Measurements from ENCODE around the gene ZNF10. TPM values are rescaled to one million over a fixed set of nuclear protein-coding genes. Genes with fewer than 3 reads are reported as not detected.

The ZNF10 gene
- total RNA-seq (2012; rRNA removed), result 5.3 and 6.1 TPM in 2 replicates
- polyA plus RNA-seq (2012; rRNA removed), result 3.3 and 4.1 TPM in 2 replicates
- 1.3 and 1.7 TPM in 2 replicates for polyA plus RNA-seq (2012; cell fraction: cytosol; rRNA removed)
- 4.3 and 21.3 TPM in 2 replicates for polyA plus RNA-seq (2012; cell fraction: nucleus; rRNA removed; ENCODE audit: low replicate concordance)
- percentile 65 among the genes with signal in this experiment for Bru-seq, nascent RNA
- percentile 74 among the genes with signal in this experiment for BruChase-seq, experiment 1, labeled RNA remaining after a 6-hour chase
- BruChase-seq, experiment 2, labeled RNA remaining after a 2-hour chase, result percentile 87 among the genes with signal in this experiment
- long read RNA-seq, partial matches to known transcripts, result 0 of 6 reads
- long read RNA-seq, other reads (novel, unspliced or antisense), result 6 of 6 reads

DNA sequence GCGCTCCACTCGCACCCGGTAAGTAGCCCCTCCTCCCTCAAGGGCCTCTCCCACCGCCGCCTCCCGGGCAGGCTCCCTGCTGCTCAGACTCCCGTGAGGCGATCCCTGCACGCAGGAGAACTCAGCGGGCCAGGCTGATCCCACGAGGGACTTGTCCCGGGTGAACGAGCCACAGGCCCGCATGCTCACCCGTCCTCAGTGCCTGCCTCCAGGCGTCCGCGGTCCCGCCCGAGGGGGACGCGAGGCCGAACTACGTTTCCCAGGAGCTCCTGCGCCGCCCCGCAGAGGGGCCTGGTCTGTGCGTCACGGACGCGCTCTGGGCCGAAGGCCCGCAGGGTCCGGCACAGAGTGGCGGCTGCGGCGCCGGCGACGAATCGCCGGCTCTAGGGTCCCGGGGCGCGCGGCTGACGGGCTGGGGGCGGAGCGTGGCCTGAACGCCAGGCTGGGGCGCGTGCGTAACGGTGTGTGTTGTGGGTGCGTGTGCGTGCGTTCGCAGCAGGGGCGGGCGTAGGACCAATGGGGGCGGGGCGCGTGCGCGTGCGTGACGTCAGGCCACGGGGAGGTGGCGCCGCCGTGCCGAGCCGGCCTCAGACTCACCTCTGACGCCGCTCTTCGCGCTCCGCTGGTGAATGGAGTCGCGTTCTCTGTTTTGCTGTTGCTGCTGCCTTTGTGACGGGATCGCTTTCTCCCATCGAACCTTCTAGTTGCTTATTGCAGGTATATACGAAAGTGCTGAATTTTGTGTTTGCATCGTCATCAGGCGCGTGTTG, at the start of gene ZNF10, which contains the start of gene ZNF891:
Gene ZNF10 (plus strand): TSS at position 590 of the 770 bp plus-strand sequence. CDS start 13,866 bp downstream, outside the sequence.
Gene ZNF891 (minus strand): TSS at position 237 of the 770 bp plus-strand sequence. CDS start 8,356 bp downstream, outside the sequence.
- H3K27me3 ChIP-seq (ENCODE audit: control insufficient read depth, insufficient read depth, low read length), result no peaks in the 10 kb centered on the region
- H3K4me1 ChIP-seq (ENCODE audit: control insufficient read depth, insufficient read depth, low read length), result no peaks in the 10 kb centered on the region
- no peak within 1 kb of the TSS for H2AK5ac ChIP-seq (ENCODE audit: low read depth, low read length)
- ATAC-seq (ENCODE audit: low read depth) (peak; percentile 96), DNase-seq (peak; percentile 96)
- peak within 1 kb of the TSS; percentile 93 for H3K27ac ChIP-seq (ENCODE audit: insufficient read depth, low read length)
- H3K9me1 ChIP-seq (ENCODE audit: insufficient read depth, low read length), result no peaks in the 10 kb centered on the region
- ChIA-PET POLR2A (ENCODE audit: unreplicated experiment) (interaction anchor here (0.7 kb wide), 1 partner anchor 50 kb away, joined by 3 read pairs; no protein-coding TSS in a partner anchor), CTCF (no interaction called here)
- peaks cover 13% of the 10 kb centered on the region for H3K36me3 ChIP-seq (ENCODE audit: control insufficient read depth, insufficient read depth, low read length)
- H3K14ac ChIP-seq (replicated peaks; ENCODE audit: low read depth, low read length), result peak within 1 kb of the TSS; percentile 89
- BruUV-seq (replicated peaks), result no TSS peak
- peak within 1 kb of the TSS; percentile 92 for H4K5ac ChIP-seq (ENCODE audit: low read depth, low read length)
- intact Hi-C loops (cut with micrococcal nuclease) (loop anchor here (2.0 kb wide), 1 partner anchor 49 kb away; the partner anchor contains the start of gene ZNF140), in situ Hi-C loops (cut with MboI; ENCODE audit: low sequenced_read_pairs) (no loop called here), dilution Hi-C loops (cut with HindIII; ENCODE audit: low sequenced_read_pairs, unreplicated experiment) (no loop called here)
- peaks cover 39% of the 10 kb centered on the region for H3K9me3 ChIP-seq (ENCODE audit: control insufficient read depth, insufficient read depth, low read length)
- H3K23ac ChIP-seq (ENCODE audit: low read depth, low read length), result peak within 1 kb of the TSS; percentile 71
- peak within 1 kb of the TSS; percentile 98 for H3K4me3 ChIP-seq (ENCODE audit: insufficient read depth, low read depth, low read length)
- H3K4ac ChIP-seq (ENCODE audit: low read depth, low read length), result peak within 1 kb of the TSS; percentile 83; the same call in 1 of the 2 replicates
- H4K20me1 ChIP-seq (ENCODE audit: insufficient read depth, low read length), result no peaks in the 10 kb centered on the region
- WGBS, 2 experiments (ENCODE audit: extremely low coverage in 2 of 2, insufficient read length in 1 of 2), result 1% methylated on average over 27 of the region's 87 CpGs; no CpG with 5 or more reads in 1 of the 2 experiments
- peak within 1 kb of the TSS; percentile 58 for H2AK9ac ChIP-seq (replicated peaks; ENCODE audit: low read depth, low read length, poor library complexity)
- peak within 1 kb of the TSS; percentile 34; the same call in 1 of the 2 replicates for H2BK120ac ChIP-seq (ENCODE audit: low read depth, low read length)
- peak within 1 kb of the TSS; percentile 71 to 82 for H4K8ac ChIP-seq (ENCODE audit: low read depth in 2 of 2, low read length in 2 of 2)
- peak within 1 kb of the TSS; percentile 83 for H4K91ac ChIP-seq (ENCODE audit: insufficient read depth, low read depth, low read length)
- peak within 1 kb of the TSS; percentile 73 for H2BK5ac ChIP-seq (ENCODE audit: low read depth, low read length, poor library complexity, severe bottlenecking)
- peak within 1 kb of the TSS; percentile 91 for H3K18ac ChIP-seq (ENCODE audit: low read depth, low read length)
- peak within 1 kb of the TSS; percentile 95 for H3K4me2 ChIP-seq (ENCODE audit: low read depth, low read length)
- H3K9ac ChIP-seq (ENCODE audit: low read depth, low read length), result peak within 1 kb of the TSS; percentile 98
- H2BK20ac ChIP-seq (ENCODE audit: low read depth, low read length), result no peak within 1 kb of the TSS
- peak within 1 kb of the TSS; percentile 59; the same call in 1 of the 2 replicates for H3K56ac ChIP-seq (ENCODE audit: extremely low read depth, insufficient read depth, low read length)
- no peak within 1 kb of the TSS for H2BK15ac ChIP-seq (ENCODE audit: low read depth, low read length)
- H2AFZ ChIP-seq (replicated peaks; ENCODE audit: low read length, poor library complexity), result peak within 1 kb of the TSS; percentile 98
- H3K79me1 ChIP-seq (ENCODE audit: low read depth in 1 of 2, low read length in 2 of 2), result peaks cover 7 to 11% of the 10 kb centered on the region in 2 experiments; a peak in 2 of 4 replicates
- TF ChIP-seq BHLHE40 (IDR thresholded peaks at IDR 0.05; ENCODE audit: low read depth, low read length) (peak; percentile 91), SMC3 (IDR thresholded peaks at IDR 0.05; ENCODE audit: low read depth, low read length) (no peak), CHD1 (IDR thresholded peaks at IDR 0.05; ENCODE audit: low read depth, low read length) (no peak; the same call in 1 of the 2 replicates), MAZ (IDR thresholded peaks at IDR 0.05; ENCODE audit: borderline replicate concordance, low read depth, low read length) (peak; percentile 84), RAD21 (IDR thresholded peaks at IDR 0.05; ENCODE audit: low read length) (peak; percentile 1; the same call in 1 of the 2 replicates), MXI1 (IDR thresholded peaks at IDR 0.05; ENCODE audit: borderline replicate concordance, low read depth, low read length) (0 out of 2 replicates have a peak, but pooled peaks have one; percentile 55), FOS (IDR thresholded peaks at IDR 0.05; ENCODE audit: low read depth, low read length) (peak; percentile 33; the same call in 1 of the 2 replicates), MAFK (IDR thresholded peaks at IDR 0.05; ENCODE audit: low read depth, low read length) (peak; percentile 9; the same call in 1 of the 2 replicates)
- TF ChIP-seq, protein P1, sequence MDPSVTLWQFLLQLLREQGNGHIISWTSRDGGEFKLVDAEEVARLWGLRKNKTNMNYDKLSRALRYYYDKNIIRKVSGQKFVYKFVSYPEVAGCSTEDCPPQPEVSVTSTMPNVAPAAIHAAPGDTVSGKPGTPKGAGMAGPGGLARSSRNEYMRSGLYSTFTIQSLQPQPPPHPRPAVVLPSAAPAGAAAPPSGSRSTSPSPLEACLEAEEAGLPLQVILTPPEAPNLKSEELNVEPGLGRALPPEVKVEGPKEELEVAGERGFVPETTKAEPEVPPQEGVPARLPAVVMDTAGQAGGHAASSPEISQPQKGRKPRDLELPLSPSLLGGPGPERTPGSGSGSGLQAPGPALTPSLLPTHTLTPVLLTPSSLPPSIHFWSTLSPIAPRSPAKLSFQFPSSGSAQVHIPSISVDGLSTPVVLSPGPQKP (IDR thresholded peaks at IDR 0.05; ENCODE audit: borderline replicate concordance, low read depth, low read length), result no peak
- TF ChIP-seq, protein P2, sequence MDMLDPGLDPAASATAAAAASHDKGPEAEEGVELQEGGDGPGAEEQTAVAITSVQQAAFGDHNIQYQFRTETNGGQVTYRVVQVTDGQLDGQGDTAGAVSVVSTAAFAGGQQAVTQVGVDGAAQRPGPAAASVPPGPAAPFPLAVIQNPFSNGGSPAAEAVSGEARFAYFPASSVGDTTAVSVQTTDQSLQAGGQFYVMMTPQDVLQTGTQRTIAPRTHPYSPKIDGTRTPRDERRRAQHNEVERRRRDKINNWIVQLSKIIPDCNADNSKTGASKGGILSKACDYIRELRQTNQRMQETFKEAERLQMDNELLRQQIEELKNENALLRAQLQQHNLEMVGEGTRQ (IDR thresholded peaks at IDR 0.05; ENCODE audit: low read depth, low read length), result peak; percentile 58
- TF ChIP-seq, protein P3, sequence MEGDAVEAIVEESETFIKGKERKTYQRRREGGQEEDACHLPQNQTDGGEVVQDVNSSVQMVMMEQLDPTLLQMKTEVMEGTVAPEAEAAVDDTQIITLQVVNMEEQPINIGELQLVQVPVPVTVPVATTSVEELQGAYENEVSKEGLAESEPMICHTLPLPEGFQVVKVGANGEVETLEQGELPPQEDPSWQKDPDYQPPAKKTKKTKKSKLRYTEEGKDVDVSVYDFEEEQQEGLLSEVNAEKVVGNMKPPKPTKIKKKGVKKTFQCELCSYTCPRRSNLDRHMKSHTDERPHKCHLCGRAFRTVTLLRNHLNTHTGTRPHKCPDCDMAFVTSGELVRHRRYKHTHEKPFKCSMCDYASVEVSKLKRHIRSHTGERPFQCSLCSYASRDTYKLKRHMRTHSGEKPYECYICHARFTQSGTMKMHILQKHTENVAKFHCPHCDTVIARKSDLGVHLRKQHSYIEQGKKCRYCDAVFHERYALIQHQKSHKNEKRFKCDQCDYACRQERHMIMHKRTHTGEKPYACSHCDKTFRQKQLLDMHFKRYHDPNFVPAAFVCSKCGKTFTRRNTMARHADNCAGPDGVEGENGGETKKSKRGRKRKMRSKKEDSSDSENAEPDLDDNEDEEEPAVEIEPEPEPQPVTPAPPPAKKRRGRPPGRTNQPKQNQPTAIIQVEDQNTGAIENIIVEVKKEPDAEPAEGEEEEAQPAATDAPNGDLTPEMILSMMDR (conservative IDR thresholded peaks at IDR 0.05; ENCODE audit: low read depth, low read length), result no peak

All from IMR-90 (cell line).